ENCODE results near the gene OR10H4. TPM values are rescaled to one million over a fixed set of nuclear protein-coding genes. Genes with fewer than 3 reads are reported as not detected.

The OR10H4 gene
- polyA plus RNA-seq, 4 donors, result not detected

Other genes starting within 250 kb of the OR10H4 start
- gene OR10H2, start 221.0 kb upstream of the OR10H4 start, polyA plus RNA-seq (ENCODE audit: insufficient read length in 4 of 4), result not detected
- gene OR10H3, start 211.0 kb upstream of the OR10H4 start, polyA plus RNA-seq (ENCODE audit: insufficient read length in 4 of 4), result not detected
- under 1 TPM; 0.03 to 0.13 (median 0.08) TPM for gene OR10H5, start 161.3 kb upstream of the OR10H4 start, polyA plus RNA-seq (ENCODE audit: insufficient read length in 4 of 4)
- gene OR10H1, start 133.3 kb upstream of the OR10H4 start, polyA plus RNA-seq (ENCODE audit: insufficient read length in 4 of 4), result under 1 TPM in 3 of 4 donors, not detected in 1; 0.04 to 0.11 (median 0.05) TPM
- under 1 TPM; 0.13 to 0.42 (median 0.30) TPM for gene CYP4F2, start 50.9 kb upstream of the OR10H4 start, polyA plus RNA-seq (ENCODE audit: insufficient read length in 4 of 4)
- 1 to 10 TPM in 1 of 4 donors, under 1 TPM in 2, not detected in 1; 0.05 to 1.3 (median 0.64) TPM for gene CYP4F11, start 14.5 kb upstream of the OR10H4 start, polyA plus RNA-seq (ENCODE audit: insufficient read length in 4 of 4)
- 100 to 1,000 TPM; 492 to 552 (median 526) TPM for gene TPM4, start 127.5 kb downstream of the OR10H4 start, polyA plus RNA-seq (ENCODE audit: insufficient read length in 4 of 4)
- 10 to 100 TPM; 65.5 to 97.2 (median 80.1) TPM for gene RAB8A, start 162.9 kb downstream of the OR10H4 start, polyA plus RNA-seq (ENCODE audit: insufficient read length in 4 of 4)
- gene HSH2D, start 194.7 kb downstream of the OR10H4 start, polyA plus RNA-seq (ENCODE audit: insufficient read length in 4 of 4), result 1 to 10 TPM in 1 of 4 donors, under 1 TPM in 3; 0.32 to 1.1 (median 0.76) TPM
- not detected for gene CIB3, start 224.5 kb downstream of the OR10H4 start, polyA plus RNA-seq (ENCODE audit: insufficient read length in 4 of 4)
- gene FAM32A, start 236.4 kb downstream of the OR10H4 start, polyA plus RNA-seq (ENCODE audit: insufficient read length in 4 of 4), result 100 to 1,000 TPM; 102 to 129 (median 124) TPM
- 10 to 100 TPM; 56.4 to 69.1 (median 62.5) TPM for gene AP1M1, start 248.9 kb downstream of the OR10H4 start, polyA plus RNA-seq (ENCODE audit: insufficient read length in 4 of 4)